Measurements from ENCODE around the gene GADD45A. TPM values are rescaled to one million over a fixed set of nuclear protein-coding genes. Genes with fewer than 3 reads are reported as not detected.

Gene GADD45A
- total RNA-seq, 1 donor from 2014 or later = 66.0 TPM

DNA sequence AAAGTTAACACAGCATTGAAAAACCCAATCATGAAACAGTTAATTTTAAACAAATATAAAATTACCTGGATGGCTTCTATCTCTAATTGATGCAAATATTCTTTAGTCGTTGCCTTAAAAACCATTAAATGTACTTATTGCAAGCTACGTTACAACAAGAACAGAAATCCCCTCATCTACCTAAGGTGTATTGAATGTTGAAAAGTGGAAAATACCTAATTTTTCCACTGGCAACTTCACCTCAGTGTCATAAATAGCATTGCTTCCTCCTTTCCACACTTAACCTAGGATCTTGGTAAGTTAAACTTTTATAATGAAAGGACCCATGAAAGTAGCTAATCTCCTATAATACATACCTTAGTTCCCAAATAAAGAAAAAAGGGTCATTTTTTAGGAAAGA lies 5.4 kb downstream of the GADD45A start:
- H3K4me3 Mint-ChIP-seq = no peak overlapping the region
- peaks cover 23% of the 10 kb centered on the region for H3K4me1 Mint-ChIP-seq (ENCODE audit: unreplicated experiment)
- no peaks in the 10 kb centered on the region for H3K9me3 Mint-ChIP-seq
- no peak for DNase-seq (ENCODE audit: extremely low spot score, unreplicated experiment)
- no peak overlapping the region for H3K27ac Mint-ChIP-seq
- peaks cover 22% of the 10 kb centered on the region for H3K36me3 Mint-ChIP-seq
- TF ChIP-seq, protein P1, sequence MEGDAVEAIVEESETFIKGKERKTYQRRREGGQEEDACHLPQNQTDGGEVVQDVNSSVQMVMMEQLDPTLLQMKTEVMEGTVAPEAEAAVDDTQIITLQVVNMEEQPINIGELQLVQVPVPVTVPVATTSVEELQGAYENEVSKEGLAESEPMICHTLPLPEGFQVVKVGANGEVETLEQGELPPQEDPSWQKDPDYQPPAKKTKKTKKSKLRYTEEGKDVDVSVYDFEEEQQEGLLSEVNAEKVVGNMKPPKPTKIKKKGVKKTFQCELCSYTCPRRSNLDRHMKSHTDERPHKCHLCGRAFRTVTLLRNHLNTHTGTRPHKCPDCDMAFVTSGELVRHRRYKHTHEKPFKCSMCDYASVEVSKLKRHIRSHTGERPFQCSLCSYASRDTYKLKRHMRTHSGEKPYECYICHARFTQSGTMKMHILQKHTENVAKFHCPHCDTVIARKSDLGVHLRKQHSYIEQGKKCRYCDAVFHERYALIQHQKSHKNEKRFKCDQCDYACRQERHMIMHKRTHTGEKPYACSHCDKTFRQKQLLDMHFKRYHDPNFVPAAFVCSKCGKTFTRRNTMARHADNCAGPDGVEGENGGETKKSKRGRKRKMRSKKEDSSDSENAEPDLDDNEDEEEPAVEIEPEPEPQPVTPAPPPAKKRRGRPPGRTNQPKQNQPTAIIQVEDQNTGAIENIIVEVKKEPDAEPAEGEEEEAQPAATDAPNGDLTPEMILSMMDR (conservative IDR thresholded peaks at IDR 0.05) = no peak
- H3K27me3 Mint-ChIP-seq = no peaks in the 10 kb centered on the region

DNA sequence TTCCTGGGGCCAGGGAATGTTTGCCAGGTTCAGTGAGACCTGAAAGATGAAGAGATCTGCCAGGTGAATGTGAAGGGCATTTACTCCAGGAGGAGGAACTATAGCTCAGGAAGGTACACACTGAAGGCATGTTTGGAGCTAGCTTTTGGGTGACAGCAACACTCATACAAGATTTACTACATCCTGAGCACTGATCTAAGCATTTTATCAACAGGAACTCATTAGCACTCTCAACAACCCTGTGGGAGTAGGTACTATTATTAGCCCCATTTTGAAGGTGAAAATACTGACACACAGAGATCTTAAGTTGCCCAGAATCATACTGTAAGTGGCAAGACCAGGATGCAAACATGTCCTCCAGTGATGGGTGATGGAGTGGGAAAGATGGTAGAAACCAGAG lies 6.7 kb downstream of the GADD45A start:
- H3K27me3 Mint-ChIP-seq = no peaks in the 10 kb centered on the region

DNA sequence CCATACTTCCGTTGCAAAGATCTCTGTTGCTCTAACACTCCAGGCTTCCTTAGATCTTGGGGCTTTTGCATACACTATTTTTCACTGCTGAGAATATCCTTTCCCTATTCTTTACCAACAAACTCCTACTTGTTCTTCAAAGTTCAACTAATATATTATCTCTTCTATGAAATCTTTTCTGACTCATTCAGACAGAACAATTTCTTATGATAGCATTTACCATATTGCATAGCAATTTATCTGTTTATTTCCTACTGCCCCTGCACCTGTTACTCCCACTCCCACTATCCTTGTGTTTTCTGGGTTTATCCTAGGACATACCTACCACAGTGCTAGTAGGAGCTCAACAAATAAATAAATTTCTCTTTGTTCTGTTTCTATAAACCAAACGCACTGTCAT lies 11.0 kb downstream of the GADD45A start:
- Mint-ChIP-seq H3K36me3 (peaks cover 5% of the 10 kb centered on the region), H3K27ac (no peak overlapping the region), H3K4me1 (ENCODE audit: unreplicated experiment) (peaks cover 12% of the 10 kb centered on the region), H3K9me3 (no peaks in the 10 kb centered on the region), H3K27me3 (no peaks in the 10 kb centered on the region), H3K4me3 (no peak overlapping the region)
- TF ChIP-seq, protein P1 (conservative IDR thresholded peaks at IDR 0.05) = no peak
- no peak for DNase-seq (ENCODE audit: extremely low spot score, unreplicated experiment)

More for the DNA sequence above, 6.7 kb downstream of the GADD45A start:
- TF ChIP-seq, protein P1 (conservative IDR thresholded peaks at IDR 0.05) = no peak
- Mint-ChIP-seq H3K4me3 (no peak overlapping the region), H3K27ac (no peak overlapping the region), H3K36me3 (peaks cover 19% of the 10 kb centered on the region), H3K9me3 (no peaks in the 10 kb centered on the region), H3K4me1 (ENCODE audit: unreplicated experiment) (peaks cover 21% of the 10 kb centered on the region)
- no peak for DNase-seq (ENCODE audit: extremely low spot score, unreplicated experiment)

DNA sequence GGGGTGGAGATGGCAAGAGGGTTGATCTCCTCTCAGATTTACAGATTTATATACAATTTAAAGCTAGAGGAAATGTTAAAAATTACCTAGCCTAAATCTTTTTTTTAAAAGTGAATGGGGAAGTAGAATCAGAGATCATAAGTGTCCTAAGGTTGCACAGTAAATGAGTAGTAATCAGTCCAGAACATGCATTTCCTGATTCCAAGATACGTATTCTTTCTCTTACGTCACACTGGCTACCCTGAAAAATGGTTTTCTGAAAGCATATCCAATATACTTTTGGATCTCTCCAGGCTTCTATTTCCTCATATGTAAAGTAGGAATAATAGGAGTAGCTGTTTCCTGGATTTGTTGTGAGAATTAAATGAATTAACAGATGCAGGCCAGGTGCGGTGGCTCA lies 11.7 kb downstream of the GADD45A start:
- TF ChIP-seq, protein P1 (conservative IDR thresholded peaks at IDR 0.05) = no peak
- Mint-ChIP-seq H3K4me1 (ENCODE audit: unreplicated experiment) (peaks cover 17% of the 10 kb centered on the region), H3K36me3 (peaks cover 8% of the 10 kb centered on the region), H3K9me3 (no peaks in the 10 kb centered on the region), H3K27ac (no peak overlapping the region), H3K27me3 (no peaks in the 10 kb centered on the region), H3K4me3 (no peak overlapping the region)
- DNase-seq (ENCODE audit: extremely low spot score, unreplicated experiment) = no peak

DNA sequence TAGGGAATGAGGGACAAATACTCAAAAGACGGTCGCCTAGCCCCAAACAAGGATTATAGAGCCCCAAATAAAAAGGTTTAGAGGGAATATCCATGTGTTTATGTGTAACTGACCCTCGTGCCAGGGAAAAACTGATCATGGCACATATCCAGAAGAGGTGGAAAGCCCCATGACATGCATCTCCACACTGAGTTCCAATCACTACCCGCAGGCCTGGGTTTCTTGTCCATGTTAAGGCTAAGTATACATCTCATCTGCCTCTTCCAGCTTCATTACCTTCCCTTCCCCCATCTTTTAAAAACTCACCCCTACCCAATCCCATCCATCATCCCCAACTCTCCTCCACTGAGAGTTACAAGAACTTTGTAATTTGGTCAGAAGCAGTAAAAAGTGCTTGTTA lies 15.2 kb downstream of the GADD45A start:
- peaks cover 8% of the 10 kb centered on the region for H3K36me3 Mint-ChIP-seq
- peaks cover 17% of the 10 kb centered on the region for H3K4me1 Mint-ChIP-seq (ENCODE audit: unreplicated experiment)
- no peaks in the 10 kb centered on the region for H3K9me3 Mint-ChIP-seq
- peak overlapping the region; percentile 87 for H3K27ac Mint-ChIP-seq
- TF ChIP-seq, protein P1 (conservative IDR thresholded peaks at IDR 0.05) = no peak
- DNase-seq (ENCODE audit: extremely low spot score, unreplicated experiment) = no peak
- no peaks in the 10 kb centered on the region for H3K27me3 Mint-ChIP-seq
- H3K4me3 Mint-ChIP-seq = peak overlapping the region; percentile 50

Data from type B pancreatic cell (in vitro differentiated cells).